ENCODE measurements around the gene WWC1. TPM values are rescaled to one million over a fixed set of nuclear protein-coding genes. Genes with fewer than 3 reads are reported as not detected.
"Not testable (repeated sequence)": the region's sequence is repeated elsewhere in the genome, so short reads cannot be mapped to it uniquely, and the experiment has no call there.

WWC1 gene
- total RNA-seq, 2 experiments from 2014 or later, result 1.0 to 1.3 TPM

- H3K4me1 ChIP-seq (ENCODE audit: insufficient read depth, low read length), result no peaks in the 10 kb centered on the region
- no peak for DNase-seq
- Mint-ChIP-seq H3K36me3 (ENCODE audit: low read depth) (no peaks in the 10 kb centered on the region), H3K27ac (no peak overlapping the region), H3K9me3 (no peaks in the 10 kb centered on the region), H3K4me1 (ENCODE audit: low read depth) (no peaks in the 10 kb centered on the region), H3K27me3 (peaks cover 9% of the 10 kb centered on the region), H3K4me3 (no peak overlapping the region)
- no peaks in the 10 kb centered on the region for H3K9me3 ChIP-seq (ENCODE audit: control insufficient read depth in 1 of 2, insufficient read depth in 1 of 2, low read length in 2 of 2)
- POLR2A ChIA-PET, result no interaction called here
- no peaks in the 10 kb centered on the region for H3K36me3 ChIP-seq (ENCODE audit: insufficient read depth, low read length)
- no peak overlapping the region for H3K4me3 ChIP-seq (ENCODE audit: low read length)
- H3K27ac ChIP-seq (ENCODE audit: low read depth in 1 of 2, low read length in 2 of 2), result no peak overlapping the region
- CTCF ChIA-PET, result no interaction called here
- intact Hi-C loops (cut with DNase I, micrococcal nuclease), result no loop called here
- ATAC-seq (ENCODE audit: poor library complexity), result no peak
- H3K27me3 ChIP-seq (ENCODE audit: control insufficient read depth in 1 of 2, insufficient read depth in 2 of 2, low read length in 2 of 2), result no peaks in the 10 kb centered on the region
- TF ChIP-seq CTCF (IDR thresholded peaks at IDR 0.05), result no peak
These were observed 141.5 kb downstream of the WWC1 start for GRCh38 chr5:168432903-168433302.

GRCh38 chr5:168434001-168434400 lies 142.6 kb downstream of the WWC1 start:
- TF ChIP-seq CTCF (IDR thresholded peaks at IDR 0.05), result no peak
- H3K27me3 ChIP-seq (ENCODE audit: control insufficient read depth in 1 of 2, insufficient read depth in 2 of 2, low read length in 2 of 2), result no peaks in the 10 kb centered on the region
- no peaks in the 10 kb centered on the region for H3K9me3 ChIP-seq (ENCODE audit: control insufficient read depth in 1 of 2, insufficient read depth in 1 of 2, low read length in 2 of 2)
- H3K4me3 ChIP-seq (ENCODE audit: low read length), result no peak overlapping the region
- no peak overlapping the region for H3K27ac Mint-ChIP-seq
- no peaks in the 10 kb centered on the region for H3K9me3 Mint-ChIP-seq
- peaks cover 9% of the 10 kb centered on the region for H3K27me3 Mint-ChIP-seq
- no peak for DNase-seq
- CTCF ChIA-PET, result no interaction called here
- intact Hi-C loops (cut with DNase I, micrococcal nuclease), result no loop called here
- ATAC-seq (ENCODE audit: poor library complexity), result no peak
- POLR2A ChIA-PET, result no interaction called here
- H3K4me3 Mint-ChIP-seq, result no peak overlapping the region
- H3K4me1 Mint-ChIP-seq (ENCODE audit: low read depth), result no peaks in the 10 kb centered on the region
- H3K36me3 ChIP-seq (ENCODE audit: insufficient read depth, low read length), result no peaks in the 10 kb centered on the region
- H3K27ac ChIP-seq (ENCODE audit: low read depth in 1 of 2, low read length in 2 of 2), result no peak overlapping the region
- H3K4me1 ChIP-seq (ENCODE audit: insufficient read depth, low read length), result no peaks in the 10 kb centered on the region
- no peaks in the 10 kb centered on the region for H3K36me3 Mint-ChIP-seq (ENCODE audit: low read depth)

GRCh38 chr5:168434746-168435321 lies 143.4 kb downstream of the WWC1 start:
- Histone ChIP-seq H3K27ac (ENCODE audit: low read depth in 1 of 2, low read length in 2 of 2) (no peak overlapping the region), H3K4me3 (ENCODE audit: low read length) (no peak overlapping the region), H3K4me1 (ENCODE audit: insufficient read depth, low read length) (no peaks in the 10 kb centered on the region), H3K9me3 (ENCODE audit: control insufficient read depth in 1 of 2, insufficient read depth in 1 of 2, low read length in 2 of 2) (no peaks in the 10 kb centered on the region), H3K27me3 (ENCODE audit: control insufficient read depth in 1 of 2, insufficient read depth in 2 of 2, low read length in 2 of 2) (no peaks in the 10 kb centered on the region), H3K36me3 (ENCODE audit: insufficient read depth, low read length) (no peaks in the 10 kb centered on the region)
- H3K4me1 Mint-ChIP-seq (ENCODE audit: low read depth), result no peaks in the 10 kb centered on the region
- no peak for DNase-seq
- POLR2A ChIA-PET, result no interaction called here
- TF ChIP-seq CTCF (IDR thresholded peaks at IDR 0.05), result no peak
- H3K27me3 Mint-ChIP-seq, result peaks cover 9% of the 10 kb centered on the region
- CTCF ChIA-PET, result no interaction called here
- no peak overlapping the region for H3K27ac Mint-ChIP-seq
- no peak overlapping the region for H3K4me3 Mint-ChIP-seq
- H3K9me3 Mint-ChIP-seq, result no peaks in the 10 kb centered on the region
- intact Hi-C loops (cut with DNase I, micrococcal nuclease), result loop anchor here in 1 of 2 experiments (5.0 kb wide), 1 partner anchor 168 kb away; no protein-coding TSS in a partner anchor
- ATAC-seq (ENCODE audit: poor library complexity), result no peak
- H3K36me3 Mint-ChIP-seq (ENCODE audit: low read depth), result no peaks in the 10 kb centered on the region

- H3K27ac Mint-ChIP-seq; CTCF ChIA-PET; H3K4me3 Mint-ChIP-seq; H3K4me3 ChIP-seq (ENCODE audit: low read length); H3K27me3 Mint-ChIP-seq; POLR2A ChIA-PET; ATAC-seq (ENCODE audit: poor library complexity); H3K27ac ChIP-seq (ENCODE audit: low read depth in 1 of 2, low read length in 2 of 2); DNase-seq; H3K27me3 ChIP-seq (ENCODE audit: control insufficient read depth in 1 of 2, insufficient read depth in 2 of 2, low read length in 2 of 2); H3K9me3 ChIP-seq (ENCODE audit: control insufficient read depth in 1 of 2, insufficient read depth in 1 of 2, low read length in 2 of 2); H3K9me3 Mint-ChIP-seq; H3K36me3 Mint-ChIP-seq (ENCODE audit: low read depth); H3K36me3 ChIP-seq (ENCODE audit: insufficient read depth, low read length); H3K4me1 ChIP-seq (ENCODE audit: insufficient read depth, low read length); H3K4me1 Mint-ChIP-seq (ENCODE audit: low read depth): not testable (repeated sequence)
- intact Hi-C loops (cut with DNase I, micrococcal nuclease), result loop anchor here in 1 of 2 experiments (5.0 kb wide), 1 partner anchor 168 kb away; no protein-coding TSS in a partner anchor
These were observed 143.9 kb downstream of the WWC1 start for GRCh38 chr5:168435340-168435739.
